Esophagus (tissue), 2 donors: ENCODE data around the gene SLC7A5. TPM values are rescaled to one million over a fixed set of nuclear protein-coding genes. Genes with fewer than 3 reads are reported as not detected.
"Not testable (repeated sequence)": the region's sequence is repeated elsewhere in the genome, so short reads cannot be mapped to it uniquely, and the experiment has no call there.

Experiments
- H3K27ac ChIP-seq, 2 donors: one replicate each; pipeline ENCODE4 v1.5.1; 2013; ENCODE audit warnings: low read depth in 2 of 2, mild to moderate bottlenecking in 2 of 2, inconsistent platforms in 1 of 2, low read length in 1 of 2, moderate library complexity in 1 of 2
- H3K27me3 ChIP-seq, 2 donors: one replicate each; pipeline ENCODE4 v1.6.1; 2013; ENCODE audit warnings: low read length in 2 of 2, control low read depth in 1 of 2, mild to moderate bottlenecking in 1 of 2; ENCODE audit not compliant: insufficient read depth in 2 of 2, control insufficient read depth in 1 of 2
- H3K36me3 ChIP-seq, 2 donors: one replicate each; pipeline ENCODE4 v1.6.1; 2013; ENCODE audit warnings: low read length in 1 of 2; ENCODE audit not compliant: control insufficient read depth in 2 of 2, insufficient read depth in 2 of 2
- H3K4me1 ChIP-seq, 2 donors: one replicate each; pipeline ENCODE4 v1.6.1; 2013; ENCODE audit warnings: low read length in 1 of 2; ENCODE audit not compliant: control insufficient read depth in 2 of 2, insufficient read depth in 2 of 2
- H3K4me3 ChIP-seq, 2 donors: one replicate each; pipeline ENCODE4 v1.5.1; 2013; ENCODE audit warnings: low read length in 2 of 2, mild to moderate bottlenecking in 2 of 2, low read depth in 1 of 2, moderate library complexity in 1 of 2
- H3K9me3 ChIP-seq, 2 donors: one replicate each; pipeline ENCODE4 v1.6.1; 2013; ENCODE audit warnings: mild to moderate bottlenecking in 2 of 2, low read depth in 1 of 2, low read length in 1 of 2, moderate library complexity in 1 of 2; ENCODE audit not compliant: control insufficient read depth in 2 of 2, insufficient read depth in 1 of 2
- WGBS, 2 donors: extraction: QIAGEN DNeasy Blood & Tissue Kit; methylation state at CpG; one replicate each; pipeline ENCODE4 v1.1.7; 2013; 5-methylcytosine and 5-hydroxymethylcytosine counted together
- polyA plus RNA-seq, 2 donors: library from polyadenylated mRNA; stranded (reverse); fragments of 200-250 nt; gene quantifications; one replicate each; pipeline ENCODE4 v1.2.3, GENCODE V29; 2013
- donor health status: healthy with polysubstance abuse.
- donor health status: Bipolar disorder and iron deficiency.

Gene SLC7A5
- polyA plus RNA-seq, 2 donors = 117 to 138 TPM

GRCh38 chr16:87862597-87863326 is 6.5 kb downstream of the SLC7A5 start:
- peaks cover 8 to 21% of the 10 kb centered on the region in 2 donors for H3K4me1 ChIP-seq
- not testable (repeated sequence) for H3K27me3 ChIP-seq, H3K36me3 ChIP-seq, H3K9me3 ChIP-seq
- peak overlapping the region; percentile 12 to 60 for H3K27ac ChIP-seq
- WGBS, 2 donors = 51 to 58% methylated on average over 26 of the region's 26 CpGs
- peak overlapping the region in 1 of 2 donors; percentile 18 for H3K4me3 ChIP-seq

GRCh38 chr16:87861300-87862099 is 7.8 kb downstream of the SLC7A5 start:
- H3K4me1 ChIP-seq = peaks cover 8 to 25% of the 10 kb centered on the region in 2 donors

GRCh38 chr16:87860553-87861299 is 8.6 kb downstream of the SLC7A5 start:
- no peak overlapping the region for H3K4me3 ChIP-seq
- no peaks in the 10 kb centered on the region for H3K27me3 ChIP-seq
- H3K27ac ChIP-seq = peak overlapping the region; percentile 47 to 68
- H3K9me3 ChIP-seq = no peaks in the 10 kb centered on the region
- 38 to 57% methylated on average over 26 of the region's 26 CpGs for WGBS, 2 donors
- peaks cover 13 to 31% of the 10 kb centered on the region in 2 donors for H3K4me1 ChIP-seq
- peaks cover 0 to 2% of the 10 kb centered on the region in 2 donors for H3K36me3 ChIP-seq

More at GRCh38 chr16:87861300-87862099, 7.8 kb downstream of the SLC7A5 start:
- H3K27ac ChIP-seq = peak overlapping the region; percentile 23 to 68
- 56 to 69% methylated on average over 18 of the region's 18 CpGs for WGBS, 2 donors
- not testable (repeated sequence) for H3K36me3 ChIP-seq, H3K4me3 ChIP-seq, H3K9me3 ChIP-seq, H3K27me3 ChIP-seq

- H3K36me3 ChIP-seq, H3K27me3 ChIP-seq, H3K4me3 ChIP-seq, H3K9me3 ChIP-seq: not testable (repeated sequence)
- peaks cover 8 to 41% of the 10 kb centered on the region in 2 donors for H3K4me1 ChIP-seq
- 40 to 56% methylated on average over 27 of the region's 27 CpGs for WGBS, 2 donors
- H3K27ac ChIP-seq = peak overlapping the region; percentile 25 to 66
Observed at GRCh38 chr16:87858151-87858993, 10.9 kb downstream of the SLC7A5 start.

GRCh38 chr16:87856791-87857228 is 12.5 kb downstream of the SLC7A5 start:
- Histone ChIP-seq H3K4me3 (no peak overlapping the region), H3K36me3 (no peaks in the 10 kb centered on the region), H3K27me3 (no peaks in the 10 kb centered on the region), H3K9me3 (no peaks in the 10 kb centered on the region), H3K4me1 (peaks cover 11 to 42% of the 10 kb centered on the region in 2 donors), H3K27ac (peak overlapping the region; percentile 77 to 83)
- WGBS, 2 donors = 45 to 72% methylated on average over 15 of the region's 15 CpGs

GRCh38 chr16:87855852-87856715 is 13.2 kb downstream of the SLC7A5 start:
- H3K27ac ChIP-seq = peak overlapping the region; percentile 77 to 83
- H3K27me3 ChIP-seq = no peaks in the 10 kb centered on the region
- peaks cover 0 to 6% of the 10 kb centered on the region in 2 donors for H3K36me3 ChIP-seq
- peaks cover 11 to 46% of the 10 kb centered on the region in 2 donors for H3K4me1 ChIP-seq
- peak overlapping the region; percentile 9 to 27 for H3K4me3 ChIP-seq
- 25 to 42% methylated on average over 25 to 26 of the region's 26 CpGs for WGBS, 2 donors
- no peaks in the 10 kb centered on the region for H3K9me3 ChIP-seq

GRCh38 chr16:87854907-87855683 is 14.2 kb downstream of the SLC7A5 start:
- Histone ChIP-seq H3K4me3 (peak overlapping the region in 1 of 2 donors; percentile 17), H3K4me1 (peaks cover 7 to 45% of the 10 kb centered on the region in 2 donors), H3K36me3 (peaks cover 0 to 10% of the 10 kb centered on the region in 2 donors), H3K27me3 (no peaks in the 10 kb centered on the region), H3K9me3 (no peaks in the 10 kb centered on the region), H3K27ac (peak overlapping the region; percentile 83 to 89)
- WGBS, 2 donors = 60 to 81% methylated on average over 22 of the region's 22 CpGs
